HG03103 (cell line): Measurements from ENCODE around the gene CYLD.

Source experiments
- ATAC-seq: cut with Tn5 transposase; IDR thresholded peaks from one replicate; pipeline ENCODE4 v1.9.1; 2021; ENCODE audit warnings: low read depth; ENCODE audit not compliant: unreplicated experiment

The CYLD gene

DNA sequence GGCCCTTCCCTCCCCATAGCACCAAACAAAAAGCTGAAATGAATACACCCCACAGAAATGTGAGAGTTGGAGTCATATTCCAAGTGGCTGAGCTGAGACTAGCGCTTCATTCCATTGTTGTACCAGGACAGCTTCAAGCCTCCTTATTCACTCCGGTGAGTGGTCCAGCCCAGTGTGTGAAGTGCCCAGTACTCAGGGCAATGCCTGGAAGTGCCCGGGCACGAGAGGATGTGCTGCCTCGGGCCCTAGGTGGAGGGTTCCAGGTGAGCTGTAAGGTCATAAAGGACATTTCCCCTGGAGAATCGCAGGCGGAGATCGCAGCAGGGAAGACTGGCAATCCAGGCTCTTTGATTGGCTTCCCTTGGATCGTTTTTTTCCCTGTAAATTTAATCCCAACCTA is 5.4 kb upstream of the CYLD start:
- no peak for ATAC-seq

DNA sequence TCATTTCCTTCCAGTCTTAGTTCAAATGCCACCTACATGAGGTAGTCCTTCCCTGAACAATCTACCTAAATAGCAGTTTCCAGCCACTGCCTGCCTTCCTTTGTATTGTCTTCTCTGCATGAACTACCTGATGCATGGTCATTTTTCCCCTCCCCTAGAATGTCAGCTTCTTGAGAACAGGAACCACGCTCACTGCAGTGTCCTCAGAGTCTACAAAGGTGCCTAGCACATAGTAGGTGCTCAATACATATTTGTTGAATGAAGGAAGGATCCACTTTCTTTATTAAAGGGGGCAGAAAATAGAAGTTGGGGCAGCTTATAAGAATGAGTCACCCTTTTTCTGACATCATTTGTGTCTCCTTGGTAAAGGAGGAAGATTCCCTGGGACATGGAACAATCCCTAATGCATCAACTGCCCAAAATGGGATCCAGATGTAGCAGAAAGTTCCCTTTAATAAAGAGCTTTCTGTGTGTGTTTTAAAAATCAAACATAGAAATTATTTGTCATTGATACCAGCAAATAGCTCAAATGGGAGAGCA is 4.4 kb upstream of the CYLD start:
- ATAC-seq = no peak

DNA sequence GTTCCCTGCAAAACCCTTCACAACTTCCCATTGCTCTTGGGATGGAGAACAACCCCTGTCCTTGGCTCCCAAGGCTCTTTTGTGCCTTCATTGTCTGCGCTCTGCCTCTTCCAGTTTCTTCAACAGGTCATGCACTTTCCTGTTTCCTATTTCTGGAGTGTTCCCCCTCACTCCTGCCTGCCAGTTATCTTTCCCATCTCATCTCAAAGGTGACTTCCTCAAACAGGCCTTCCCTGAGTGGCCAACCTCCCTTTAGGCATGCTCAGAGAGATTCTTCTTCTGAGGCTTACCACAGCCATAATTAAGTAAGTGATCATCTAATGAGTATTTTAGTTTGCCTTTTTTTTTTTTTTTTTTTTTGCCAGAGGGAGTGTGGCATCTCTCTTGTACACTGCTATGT is 2.9 kb upstream of the CYLD start:
- no peak for ATAC-seq

DNA sequence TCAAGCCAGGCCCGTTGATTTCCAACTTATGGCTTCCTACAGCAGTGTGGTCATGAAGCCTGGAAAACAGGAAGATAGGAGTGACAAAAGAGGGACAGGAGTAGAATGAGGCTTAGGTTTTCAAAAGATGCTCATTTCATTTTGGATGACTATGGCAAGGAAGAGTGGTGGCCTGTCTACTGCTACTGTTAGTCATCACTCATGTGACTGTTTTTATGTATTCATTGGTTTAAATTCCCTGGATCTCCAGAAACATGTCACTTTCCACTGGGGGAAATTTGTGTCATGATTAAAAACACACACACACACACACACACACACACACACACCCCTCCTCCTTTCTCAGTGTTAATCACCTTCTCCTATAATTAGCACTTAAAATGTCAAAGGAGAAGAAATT is 1.1 kb upstream of the CYLD start:
- ATAC-seq = no peak

DNA sequence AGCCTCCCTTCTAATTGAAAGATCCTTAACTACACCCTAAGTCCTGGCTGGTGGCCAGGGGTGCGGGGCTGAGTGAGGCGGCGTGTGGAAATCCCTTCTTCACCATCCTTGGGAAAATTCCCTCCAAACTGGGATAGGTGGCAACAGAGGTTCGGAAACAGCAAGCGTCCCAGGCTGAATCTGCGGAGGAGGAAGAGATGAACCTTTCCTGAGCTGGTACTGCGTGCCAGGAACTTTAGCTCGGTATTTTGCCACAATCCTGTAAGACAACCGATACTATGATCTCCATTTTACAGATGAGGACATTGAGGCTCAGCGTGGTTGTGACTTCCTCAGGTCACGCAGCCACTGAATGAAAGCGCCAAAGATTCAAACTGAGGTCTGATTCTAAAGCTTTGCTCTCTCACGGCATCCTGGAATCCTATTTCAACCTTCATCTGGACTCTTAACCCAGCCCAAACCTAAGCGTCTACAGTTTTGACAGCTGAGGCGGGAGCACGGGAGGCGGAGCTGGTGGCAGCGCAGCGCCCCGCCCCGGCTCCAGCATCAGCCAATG is 583 bp upstream of the CYLD start:
- ATAC-seq = peak; percentile 0

DNA sequence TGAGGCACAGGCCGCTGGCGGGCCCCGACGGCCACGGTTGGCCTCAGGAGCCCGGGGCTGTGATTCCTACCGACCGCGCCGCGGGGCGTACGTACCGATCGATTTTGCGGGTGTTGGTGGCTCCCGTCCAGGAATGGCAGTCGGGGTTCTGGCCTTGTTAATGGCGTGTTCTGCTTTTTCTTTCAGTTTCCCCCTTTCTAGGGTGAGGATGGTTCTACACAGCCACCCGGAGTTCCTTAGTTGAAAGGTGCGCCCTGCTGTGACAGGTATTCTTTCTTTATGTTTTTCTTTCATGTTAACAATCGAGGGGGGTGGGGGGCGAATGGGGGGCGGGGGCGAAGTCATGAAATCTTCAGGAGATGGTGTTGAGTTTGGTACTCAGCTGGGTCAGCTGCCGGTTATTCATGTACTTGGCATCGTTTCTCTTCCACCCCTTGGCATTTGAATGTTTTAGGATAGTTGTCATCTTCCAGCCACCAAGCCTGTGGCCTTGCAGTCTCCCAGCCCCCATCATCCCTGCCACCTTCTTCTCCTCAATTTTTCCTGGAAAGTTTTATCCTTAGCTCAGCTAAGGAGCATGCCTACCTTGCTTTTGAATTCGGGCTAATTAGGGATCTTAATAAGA is 802 bp downstream of the CYLD start:
- ATAC-seq = no peak

DNA sequence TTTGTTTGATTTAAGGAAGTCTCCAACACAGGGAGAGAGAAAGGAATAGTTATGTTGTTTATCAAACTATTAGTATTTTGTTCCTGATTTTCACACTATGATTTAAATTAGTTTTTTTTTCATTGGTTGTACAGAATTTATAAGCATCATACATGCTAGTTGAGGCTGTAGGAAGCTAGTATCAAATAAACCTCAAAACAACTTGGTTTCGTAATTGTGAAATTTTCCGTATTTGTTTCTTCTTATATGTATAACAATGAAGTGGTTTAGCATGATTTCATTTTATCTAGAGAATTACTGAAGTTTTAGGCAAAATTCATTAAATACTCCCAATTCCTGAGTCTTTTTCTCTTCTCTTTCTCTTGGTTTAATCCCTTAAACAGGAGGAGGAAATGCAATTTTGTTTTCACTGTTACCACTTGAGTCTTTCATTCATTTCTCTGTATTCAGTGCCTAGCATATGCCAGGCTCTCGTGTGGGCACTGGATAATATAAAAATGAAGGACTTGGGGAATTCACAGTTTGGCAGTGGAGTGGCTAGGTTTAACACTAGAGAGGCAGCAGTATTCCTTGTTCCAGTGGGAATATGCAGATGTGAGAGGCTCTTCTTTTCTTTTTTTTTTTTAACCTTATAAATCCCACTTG is 1.8 kb downstream of the CYLD start:
- ATAC-seq = no peak

DNA sequence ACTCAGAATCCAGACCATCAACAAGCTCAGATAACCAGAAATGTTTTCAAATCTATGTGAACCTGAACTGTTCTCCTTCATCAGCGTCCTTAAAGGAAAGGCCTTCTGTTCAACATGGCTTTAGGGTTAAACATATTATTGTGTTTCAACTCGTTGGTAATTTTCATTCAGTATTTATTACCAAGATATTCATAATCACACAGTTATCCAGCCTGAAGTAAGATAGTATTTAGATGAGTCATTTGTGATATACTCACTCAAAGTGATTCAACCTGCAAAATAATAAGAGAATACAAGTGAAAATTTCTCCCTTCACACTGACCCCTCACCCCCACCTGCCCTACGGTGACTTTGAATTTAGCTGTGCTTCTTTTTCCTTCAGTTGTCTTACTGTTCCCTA is 3.0 kb downstream of the CYLD start:
- ATAC-seq = no peak

DNA sequence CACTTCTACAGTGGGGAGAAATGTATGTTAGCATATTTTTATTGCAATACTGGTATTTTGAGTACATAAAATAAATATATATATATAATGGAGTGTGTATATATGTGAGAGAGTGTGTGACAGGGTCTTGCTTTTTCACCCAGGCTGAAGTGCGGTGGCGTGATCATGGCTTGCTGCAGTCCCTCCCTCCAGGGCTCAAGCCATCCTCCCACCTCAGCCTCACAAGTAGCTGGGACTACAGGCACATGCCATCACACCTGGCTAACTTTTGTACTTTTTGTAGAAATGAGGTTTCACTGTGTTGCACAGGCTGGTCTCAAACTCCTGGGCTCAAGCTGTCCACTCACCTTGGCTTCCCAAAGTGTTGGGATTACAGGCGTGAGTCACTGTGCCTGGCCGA is 4.1 kb downstream of the CYLD start:
- ATAC-seq = no peak

DNA sequence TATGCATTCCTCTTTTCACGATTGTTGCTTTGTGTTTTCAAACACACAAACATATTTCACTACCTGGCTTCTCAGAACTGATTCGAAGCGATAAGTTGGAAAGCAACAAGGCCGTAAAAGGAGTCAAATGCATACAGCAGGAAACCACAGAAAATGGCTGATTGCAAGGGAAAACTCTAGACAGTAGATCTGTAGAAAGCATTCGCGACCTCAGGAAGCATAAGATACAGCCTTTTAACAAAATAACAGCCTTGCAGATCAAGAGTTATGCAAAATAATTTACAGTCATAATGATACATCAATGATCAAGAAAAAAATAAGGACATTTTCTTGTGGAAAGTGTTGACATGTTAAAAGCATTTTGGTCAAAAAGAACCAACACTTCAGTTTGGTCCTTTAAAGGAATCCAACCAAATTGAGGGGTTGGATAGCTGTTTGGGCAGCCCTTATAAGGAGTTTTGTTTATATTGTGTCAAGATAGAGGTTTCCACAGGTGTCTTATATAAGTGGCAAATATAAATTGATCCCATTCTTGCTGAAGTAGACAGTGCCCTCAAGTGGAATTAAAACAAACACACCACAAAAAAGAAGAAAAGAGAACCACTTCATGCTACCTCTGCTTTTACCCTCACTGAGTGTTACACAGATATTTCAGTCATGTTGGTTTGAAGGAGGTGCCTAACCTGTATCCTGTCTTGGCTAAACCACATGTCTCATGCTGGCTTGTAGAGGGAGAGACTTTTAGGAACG is 5.5 kb downstream of the CYLD start:
- peak; percentile 66 for ATAC-seq

DNA sequence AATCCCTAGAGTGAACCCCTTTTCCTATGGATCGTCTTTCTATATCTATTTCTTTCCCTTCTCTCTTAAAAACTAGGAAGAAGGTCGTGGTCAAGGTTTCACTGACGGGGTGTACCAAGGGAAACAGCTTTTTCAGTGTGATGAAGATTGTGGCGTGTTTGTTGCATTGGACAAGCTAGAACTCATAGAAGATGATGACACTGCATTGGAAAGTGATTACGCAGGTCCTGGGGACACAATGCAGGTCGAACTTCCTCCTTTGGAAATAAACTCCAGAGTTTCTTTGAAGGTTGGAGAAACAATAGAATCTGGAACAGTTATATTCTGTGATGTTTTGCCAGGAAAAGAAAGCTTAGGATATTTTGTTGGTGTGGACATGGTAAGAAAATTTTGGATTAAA is 9.6 kb downstream of the CYLD start:
- ATAC-seq = no peak

DNA sequence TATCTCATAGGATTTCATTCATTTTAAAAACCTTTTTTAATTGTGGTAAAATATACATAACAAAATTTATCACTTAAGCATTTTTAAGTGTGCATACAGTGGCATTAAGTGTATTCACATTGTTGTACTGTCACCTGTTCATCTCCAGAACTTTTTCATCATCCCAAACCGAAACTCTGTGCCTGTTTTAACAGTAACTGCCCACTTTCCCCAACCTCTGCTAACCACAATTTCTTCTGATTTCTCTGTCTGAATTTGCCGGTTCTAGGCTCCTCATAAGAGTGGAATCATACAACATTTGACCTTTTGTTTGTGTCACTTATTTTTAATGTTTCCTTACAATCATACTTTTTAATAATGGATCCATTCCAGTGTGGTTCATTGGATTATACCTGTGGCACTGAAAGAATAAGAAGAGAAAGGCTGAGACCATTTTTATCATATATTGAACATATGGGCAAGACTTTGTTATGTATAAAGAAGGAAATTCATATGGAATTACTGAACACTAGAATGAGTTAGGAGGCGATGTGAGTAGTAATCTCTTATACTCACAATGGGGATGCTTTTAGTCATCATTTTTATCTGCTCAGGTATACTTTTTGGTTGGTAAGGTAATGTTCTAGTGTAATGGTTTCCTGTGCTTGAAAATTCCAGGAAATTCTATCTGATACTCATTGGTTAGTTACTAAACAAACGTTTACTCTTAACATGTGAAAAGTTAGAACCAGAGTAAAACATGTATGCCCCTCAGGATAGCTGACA is 10.8 kb downstream of the CYLD start:
- ATAC-seq = no peak

DNA sequence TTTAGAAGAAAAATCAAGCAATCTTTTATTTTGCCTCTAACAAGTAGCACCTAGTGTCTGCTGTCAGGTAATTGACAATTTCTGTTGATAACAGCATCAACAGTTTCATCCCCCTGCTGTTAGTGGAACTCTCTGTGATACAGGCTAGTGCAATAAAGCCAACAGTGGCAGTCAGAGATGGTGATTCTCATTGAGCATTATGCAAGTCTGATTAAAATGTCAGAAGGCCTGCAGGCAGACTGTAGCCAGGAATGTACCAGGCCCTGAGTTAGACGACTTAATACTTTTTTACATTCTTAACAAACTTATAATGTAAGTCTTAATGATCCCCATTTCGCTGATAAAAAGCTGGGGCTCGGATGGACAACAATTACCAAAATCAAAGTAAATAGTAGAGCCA is 14.6 kb downstream of the CYLD start:
- no peak for ATAC-seq

DNA sequence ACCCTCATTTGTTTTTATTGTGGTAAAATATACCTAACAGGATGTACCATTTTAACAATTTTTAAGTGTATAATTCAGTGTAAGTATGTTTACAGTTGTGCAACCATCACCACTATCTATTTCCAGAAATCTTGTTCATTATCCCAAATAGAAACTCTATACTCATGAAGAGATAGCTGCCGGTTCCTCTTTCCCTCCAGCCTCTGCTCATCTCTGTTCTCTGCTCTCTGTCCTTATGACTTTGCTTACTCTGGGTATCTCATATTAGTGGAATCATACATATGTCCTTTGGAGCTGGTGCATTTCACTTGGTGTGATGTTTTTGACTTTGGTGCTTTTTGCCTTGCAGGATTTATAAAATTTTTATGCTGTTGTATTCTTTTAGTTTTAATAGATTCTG is 19.4 kb downstream of the CYLD start:
- no peak for ATAC-seq

DNA sequence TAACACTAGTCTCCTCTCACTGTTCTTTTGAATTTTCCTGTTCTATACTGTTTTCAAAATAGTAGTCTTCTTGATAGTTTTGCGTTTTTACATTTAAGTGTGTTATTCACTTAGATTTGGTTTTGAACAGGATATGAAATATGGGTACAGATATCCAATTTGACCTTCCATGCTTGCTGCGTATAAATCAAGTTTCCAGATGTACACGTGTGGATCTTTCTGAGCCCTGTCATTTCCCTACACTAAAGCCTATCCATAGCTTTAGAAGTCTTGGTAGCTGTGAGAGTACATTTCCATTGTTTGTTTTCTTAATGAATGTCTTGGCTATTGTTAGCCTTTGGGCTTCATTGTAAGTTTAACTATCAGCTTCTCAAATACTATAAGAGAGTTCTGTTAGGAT is 20.4 kb downstream of the CYLD start:
- no peak for ATAC-seq

DNA sequence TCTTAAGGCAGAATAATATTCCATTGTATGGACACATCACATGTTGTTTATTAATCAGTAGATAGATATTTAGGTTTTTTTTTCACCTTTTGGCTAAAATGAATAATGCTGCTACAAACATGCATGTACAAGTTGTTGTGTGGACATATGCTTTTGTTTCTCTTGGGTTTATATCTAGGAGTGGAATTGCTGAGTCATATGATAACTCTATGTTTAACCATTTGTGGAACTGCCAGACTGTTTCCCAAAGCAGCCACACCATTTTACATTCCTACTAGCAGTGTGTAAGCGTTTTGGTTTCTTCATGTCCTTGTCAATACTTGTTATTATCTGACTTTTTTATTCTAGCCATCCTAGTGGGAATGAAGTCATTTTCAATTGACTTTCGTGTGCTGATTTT is 21.3 kb downstream of the CYLD start:
- ATAC-seq = no peak

DNA sequence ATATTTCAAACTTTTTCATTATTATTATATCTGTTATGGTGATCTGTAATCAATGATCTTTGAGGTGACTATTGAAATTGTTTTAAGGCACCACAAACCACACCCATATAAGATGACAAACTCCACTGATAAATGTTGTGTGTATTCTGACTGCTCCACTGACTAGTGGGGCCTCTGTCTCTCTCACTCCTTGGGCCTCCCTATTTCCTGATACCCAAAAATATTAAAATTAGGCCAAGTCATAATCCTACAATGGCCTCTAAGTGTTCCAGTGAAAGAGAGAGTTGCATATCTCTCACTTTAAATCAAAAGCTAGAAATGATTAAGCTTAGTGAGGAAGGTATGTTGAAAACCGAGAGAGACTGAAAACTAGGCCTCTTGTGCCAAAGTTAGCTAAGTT is 23.4 kb downstream of the CYLD start:
- no peak for ATAC-seq

DNA sequence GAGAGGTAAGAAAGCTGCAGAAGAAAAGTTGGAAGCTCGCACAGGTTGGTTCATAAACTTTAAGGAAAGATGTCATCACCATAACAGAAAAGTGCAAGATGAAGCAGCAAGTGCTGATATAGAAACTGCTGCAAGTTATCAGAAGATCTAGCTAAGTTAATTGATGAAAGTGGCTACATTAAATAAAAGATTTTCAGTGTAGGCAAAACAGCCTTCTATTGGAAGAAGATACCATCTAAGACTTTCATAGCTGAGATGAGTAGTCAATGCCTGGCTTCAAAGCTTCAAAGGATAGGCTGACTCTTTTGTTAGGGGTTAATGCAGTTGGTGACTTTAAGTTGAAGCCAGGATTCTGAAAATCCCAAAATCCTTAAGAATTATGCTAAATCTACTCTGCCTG is 24.0 kb downstream of the CYLD start:
- no peak for ATAC-seq

DNA sequence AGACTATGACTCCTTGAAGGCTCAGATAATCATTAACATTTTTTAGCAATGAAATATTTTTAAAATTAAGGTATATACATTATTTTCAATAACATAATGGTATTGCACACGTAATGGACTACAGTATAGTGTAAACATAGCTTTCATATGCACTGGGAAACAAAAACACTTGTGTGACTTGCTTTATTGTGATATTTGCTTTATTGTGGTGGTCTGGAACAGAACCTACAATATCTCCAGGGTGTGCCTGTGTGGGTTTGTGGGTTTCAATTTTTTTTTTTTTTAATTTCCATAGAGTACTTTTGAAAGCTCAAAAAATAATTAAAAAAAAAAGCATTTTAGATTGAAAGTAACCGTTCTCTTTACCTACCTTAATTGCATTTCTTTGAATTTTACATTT is 25.3 kb downstream of the CYLD start:
- no peak for ATAC-seq

DNA sequence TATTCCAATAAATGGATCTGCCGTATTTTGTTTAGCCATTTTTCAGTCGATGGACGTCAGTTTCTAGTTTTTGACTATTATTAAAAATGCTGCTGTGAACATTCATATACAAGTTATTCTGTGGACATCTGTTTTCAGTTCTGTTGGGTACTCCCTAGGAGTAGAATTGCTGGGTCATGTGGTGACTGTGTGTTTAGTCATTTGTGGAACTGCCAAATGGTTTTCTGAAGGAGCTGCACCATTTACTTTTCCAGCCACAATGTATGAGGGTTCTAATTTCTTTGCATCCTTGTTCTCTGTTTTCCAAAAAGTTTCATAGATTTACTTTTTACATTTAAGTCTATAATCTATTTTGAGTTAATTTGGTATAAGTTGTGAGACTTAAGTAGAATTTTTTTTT is 29.5 kb downstream of the CYLD start:
- no peak for ATAC-seq

DNA sequence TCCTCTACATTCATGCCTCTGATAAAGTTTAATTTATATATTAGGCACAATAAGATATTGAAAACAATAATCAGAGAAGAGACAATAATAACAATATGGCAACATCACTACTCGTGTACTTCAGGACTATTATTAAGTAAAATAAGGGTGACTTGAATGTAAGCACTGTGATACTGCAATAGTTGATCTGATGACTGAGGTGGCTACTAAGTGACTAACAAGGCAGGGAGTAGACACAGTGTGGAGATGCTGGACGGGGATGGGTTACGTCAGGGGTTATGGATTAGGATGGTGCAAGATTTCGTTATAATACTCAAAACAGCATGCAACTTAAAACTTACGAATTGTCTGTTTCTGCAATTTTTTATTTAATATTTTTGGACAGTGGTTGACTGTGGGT is 32.5 kb downstream of the CYLD start:
- no peak for ATAC-seq
